Mammary epithelial cell (primary cell): ENCODE data around the gene SMOC1.

Experiments
- CTCF ChIP-seq, 2 donors: IDR thresholded peaks in 1 of 2; conservative IDR thresholded peaks in 1 of 2; 2 replicates each; pipeline ENCODE4 v1.5.1; 2011 to 2012; ENCODE audit warnings: inconsistent platforms in 2 of 2, low read length in 2 of 2, mild to moderate bottlenecking in 2 of 2, control low read depth in 1 of 2, low read depth in 1 of 2; ENCODE audit not compliant: insufficient read depth in 1 of 2; ENCODE audit errors: extremely low read depth in 1 of 2
- EZH2 ChIP-seq: IDR thresholded peaks from 2 replicates; pipeline ENCODE4 v1.6.1; 2012; ENCODE audit warnings: low read length, inconsistent platforms, borderline replicate concordance

DNA sequence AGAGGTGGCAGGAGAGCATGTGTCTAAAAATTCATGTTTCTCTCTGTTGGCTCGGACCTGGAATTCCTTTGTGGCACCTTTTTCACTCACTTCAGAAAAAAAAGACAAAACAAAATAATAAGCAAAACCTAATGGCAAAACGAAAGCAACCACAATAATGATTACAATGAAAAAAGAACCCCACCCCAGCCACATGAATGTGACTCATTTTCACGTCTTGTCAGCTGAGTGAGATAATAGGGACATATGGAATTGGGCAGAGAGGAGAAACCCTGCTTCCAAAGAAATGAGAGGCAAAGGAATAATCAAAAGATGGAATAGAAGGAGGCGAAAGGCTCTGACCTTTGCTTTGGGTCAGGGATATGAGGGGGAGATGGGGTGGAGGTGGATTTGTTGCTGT, 166.1 kb downstream of the SMOC1 start:
- TF ChIP-seq EZH2 = no peak
- TF ChIP-seq CTCF (conservative IDR thresholded peaks at IDR 0.05 in 1 of 2, IDR thresholded peaks at IDR 0.05 in 1 of 2; ENCODE audit: extremely low read depth in 1 of 2, insufficient read depth in 1 of 2, low read depth in 1 of 2, low read length in 2 of 2) = no peak
